ENCODE results near the gene MAML2.

Gene MAML2

DNA sequence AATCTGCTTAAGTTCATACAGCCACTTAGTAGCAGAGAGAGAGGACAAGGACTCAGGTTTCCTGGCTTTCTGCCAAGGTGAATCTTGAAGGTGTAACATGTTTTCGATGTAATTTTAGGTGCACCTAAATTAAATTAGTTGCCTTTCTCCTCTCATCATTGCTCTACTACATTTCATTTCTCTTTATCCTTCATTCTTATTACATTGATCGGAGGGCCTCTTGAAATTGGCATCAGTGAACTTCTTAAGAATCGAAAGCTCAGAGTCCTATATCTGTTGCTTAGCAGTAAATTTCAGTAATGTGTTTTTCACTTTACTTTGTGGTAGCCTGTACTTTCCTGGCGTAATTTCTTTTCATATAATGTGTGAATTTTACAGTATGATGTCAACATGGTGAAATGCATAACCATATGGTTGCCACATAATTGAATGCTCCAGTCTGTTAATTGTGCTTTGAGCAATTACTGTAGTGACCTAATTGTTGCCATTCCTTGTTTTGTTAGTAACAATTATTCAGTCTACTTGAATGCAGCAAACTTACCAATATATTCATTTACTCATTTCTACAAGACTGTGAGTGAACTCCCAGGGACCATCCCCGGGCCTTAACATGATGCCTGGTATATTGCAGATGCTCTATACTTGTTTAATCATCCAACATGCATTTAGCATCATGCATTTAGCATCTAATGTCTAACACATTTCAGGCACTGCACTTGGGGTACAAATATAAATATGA, 138.1 kb downstream of the MAML2 start:
- no peak for TF ChIP-seq GATA2 (IDR thresholded peaks at IDR 0.05; ENCODE audit: low read depth, low read length)
- no peak for TF ChIP-seq GATA3 (IDR thresholded peaks at IDR 0.05; ENCODE audit: low read depth, low read length)

DNA sequence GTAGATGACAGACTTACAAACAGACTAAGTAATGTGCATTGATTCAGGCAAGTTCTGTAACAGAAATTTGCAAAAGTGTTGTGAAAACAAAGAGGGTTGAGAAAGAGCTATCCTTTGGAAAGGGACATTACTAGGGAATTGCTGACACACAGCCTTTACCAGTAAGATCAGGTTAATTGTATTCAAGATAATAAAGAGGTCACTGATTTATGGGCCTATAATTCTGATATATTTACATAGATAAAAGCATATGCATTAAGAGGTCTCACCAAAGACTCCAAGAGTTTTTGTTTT, 138.7 kb downstream of the MAML2 start:
- no peak for TF ChIP-seq GATA2 (IDR thresholded peaks at IDR 0.05; ENCODE audit: low read depth, low read length)
- no peak for TF ChIP-seq GATA3 (IDR thresholded peaks at IDR 0.05; ENCODE audit: low read depth, low read length)

DNA sequence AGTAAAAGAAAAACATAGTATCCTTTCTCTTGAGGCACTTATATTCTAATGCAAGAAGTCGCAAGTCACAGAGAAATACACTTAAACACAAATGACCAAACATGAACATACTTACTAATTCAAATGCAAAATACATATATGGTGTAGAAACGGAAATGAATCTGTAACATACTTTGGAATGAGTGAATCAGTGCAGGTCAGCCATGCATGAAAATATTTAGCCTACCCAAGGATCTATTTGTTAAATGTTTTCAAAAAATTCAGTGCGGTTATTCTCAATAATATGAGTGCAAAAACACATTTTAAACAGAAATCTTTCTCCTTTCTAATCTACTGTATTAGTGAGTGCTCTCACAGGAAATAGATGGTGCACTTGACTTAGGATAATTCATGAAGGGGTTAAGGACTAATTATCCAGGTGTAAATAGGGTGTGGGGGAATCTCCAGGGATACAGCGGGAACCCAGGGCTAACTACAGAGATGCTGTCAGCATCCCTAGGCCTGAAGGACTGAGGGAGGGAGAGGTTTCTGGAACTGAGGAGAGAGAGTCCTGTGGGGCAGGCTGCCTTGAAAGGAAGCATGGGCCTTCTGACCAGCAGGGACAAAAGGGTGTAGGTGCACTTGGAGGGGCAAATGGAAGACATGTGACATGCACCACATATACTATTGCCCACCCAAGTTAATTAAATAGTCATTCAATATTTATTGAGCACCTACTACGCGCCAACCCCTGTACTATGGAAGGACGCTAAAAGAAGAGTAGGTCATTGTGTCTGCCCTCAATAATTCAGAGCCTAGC, 139.2 kb downstream of the MAML2 start:
- TF ChIP-seq GATA2 (IDR thresholded peaks at IDR 0.05; ENCODE audit: low read depth, low read length), result no peak
- TF ChIP-seq GATA3 (IDR thresholded peaks at IDR 0.05; ENCODE audit: low read depth, low read length), result no peak

DNA sequence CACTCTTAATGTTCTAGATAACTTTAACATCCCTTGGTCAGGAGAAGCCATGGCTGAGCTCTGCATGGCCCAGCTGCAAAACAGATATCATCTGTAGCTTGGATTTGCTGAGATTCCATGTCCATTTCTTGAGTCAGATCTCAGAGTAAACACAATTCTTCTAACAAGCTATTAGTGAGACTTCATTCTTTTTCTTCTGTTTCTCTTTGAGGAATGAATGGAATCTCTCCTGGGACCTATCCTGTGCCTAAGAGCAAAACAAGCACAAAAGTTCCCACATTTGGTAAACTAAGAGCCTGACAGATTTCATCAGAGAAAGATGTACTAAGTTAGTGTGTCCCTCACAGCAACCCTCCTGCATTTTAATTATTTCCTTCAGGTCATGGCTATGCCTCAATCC, 142.8 kb downstream of the MAML2 start:
- TF ChIP-seq GATA2 (IDR thresholded peaks at IDR 0.05; ENCODE audit: low read depth, low read length) (no peak), GATA3 (IDR thresholded peaks at IDR 0.05; ENCODE audit: low read depth, low read length) (no peak)

DNA sequence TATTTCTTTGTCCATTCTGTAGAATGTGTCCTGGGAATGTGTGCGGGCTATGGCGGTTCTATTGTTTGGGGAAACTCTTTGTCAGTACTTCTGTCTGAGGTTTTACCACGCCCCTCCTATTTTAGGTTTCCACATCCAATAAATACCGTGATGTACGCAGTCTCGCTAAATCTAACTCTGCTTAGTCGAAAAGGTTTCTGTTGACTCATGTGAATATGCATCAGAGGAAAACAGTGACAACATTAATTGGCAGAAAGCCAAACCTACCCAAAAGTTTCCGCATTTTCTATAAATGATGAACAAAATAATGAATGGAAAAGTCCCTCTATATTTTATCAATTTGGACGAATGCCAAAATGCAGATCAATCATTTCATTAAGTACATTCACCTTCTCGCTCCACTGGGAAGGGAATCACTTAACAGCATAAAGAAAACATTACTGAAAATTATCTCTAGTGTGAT, 143.4 kb downstream of the MAML2 start:
- TF ChIP-seq GATA2 (IDR thresholded peaks at IDR 0.05; ENCODE audit: low read depth, low read length) (no peak), GATA3 (IDR thresholded peaks at IDR 0.05; ENCODE audit: low read depth, low read length) (no peak)

DNA sequence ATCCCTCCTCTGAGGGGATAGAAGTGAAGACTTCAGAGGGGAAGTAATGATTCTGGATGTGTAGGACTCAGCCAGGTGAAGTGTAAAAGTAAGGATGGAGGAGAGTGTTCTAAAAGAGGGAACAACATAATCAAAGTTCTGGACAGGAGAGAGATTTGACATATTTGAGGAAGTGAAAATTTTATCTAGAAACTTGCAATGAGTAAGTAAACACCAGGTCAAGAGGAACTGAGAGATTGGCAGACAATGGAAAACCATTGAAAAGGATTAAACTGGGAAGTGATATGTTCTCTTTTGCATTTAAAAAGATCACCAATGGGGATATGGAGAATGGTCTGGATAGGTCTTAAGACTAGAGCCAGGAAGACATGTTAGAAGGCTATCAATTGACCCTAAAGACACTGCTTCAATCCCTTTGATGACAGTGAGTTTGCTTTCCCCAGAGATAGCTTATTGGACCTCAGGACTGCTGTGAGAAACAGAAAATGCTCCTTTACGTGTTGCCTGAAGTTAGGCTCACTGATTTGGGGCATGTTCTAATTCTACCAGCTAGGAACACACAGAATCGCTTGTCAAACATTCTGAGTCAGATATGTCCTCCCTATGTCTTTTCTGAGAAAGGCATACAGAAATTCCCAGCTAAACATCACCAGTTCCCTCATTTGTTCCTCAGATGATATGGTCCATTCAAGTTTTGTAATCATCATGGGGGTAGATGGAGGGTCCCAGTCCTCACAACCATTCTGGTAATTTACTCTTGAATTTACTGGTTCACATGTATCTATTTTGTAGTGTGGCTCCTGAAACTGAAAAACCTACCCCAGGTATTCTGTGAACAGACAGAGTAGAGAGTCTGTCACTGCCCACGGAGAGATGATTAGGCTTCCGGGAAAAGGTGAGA, 144.9 kb downstream of the MAML2 start:
- no peak for TF ChIP-seq GATA3 (IDR thresholded peaks at IDR 0.05; ENCODE audit: low read depth, low read length)
- TF ChIP-seq GATA2 (IDR thresholded peaks at IDR 0.05; ENCODE audit: low read depth, low read length), result no peak

DNA sequence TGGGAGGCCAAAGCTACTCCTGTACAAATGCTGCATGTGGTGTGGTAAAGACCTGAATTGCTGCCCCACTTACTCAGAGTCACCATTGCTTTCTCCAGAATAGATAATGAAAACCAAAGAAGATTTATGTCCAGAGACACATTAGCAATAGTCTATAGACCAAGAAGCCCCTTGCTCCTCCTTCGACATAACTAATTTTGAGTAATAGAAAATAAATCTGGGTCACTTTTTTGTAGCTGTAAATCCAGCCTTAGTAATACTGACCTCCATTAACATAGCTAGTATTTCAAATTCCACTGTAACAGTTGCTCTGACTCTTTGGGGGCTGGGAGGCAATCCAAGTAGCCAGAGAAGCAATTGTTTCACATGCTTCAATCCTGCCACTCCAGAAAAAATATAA, 145.9 kb downstream of the MAML2 start:
- no peak for TF ChIP-seq GATA3 (IDR thresholded peaks at IDR 0.05; ENCODE audit: low read depth, low read length)
- no peak for TF ChIP-seq GATA2 (IDR thresholded peaks at IDR 0.05; ENCODE audit: low read depth, low read length)

DNA sequence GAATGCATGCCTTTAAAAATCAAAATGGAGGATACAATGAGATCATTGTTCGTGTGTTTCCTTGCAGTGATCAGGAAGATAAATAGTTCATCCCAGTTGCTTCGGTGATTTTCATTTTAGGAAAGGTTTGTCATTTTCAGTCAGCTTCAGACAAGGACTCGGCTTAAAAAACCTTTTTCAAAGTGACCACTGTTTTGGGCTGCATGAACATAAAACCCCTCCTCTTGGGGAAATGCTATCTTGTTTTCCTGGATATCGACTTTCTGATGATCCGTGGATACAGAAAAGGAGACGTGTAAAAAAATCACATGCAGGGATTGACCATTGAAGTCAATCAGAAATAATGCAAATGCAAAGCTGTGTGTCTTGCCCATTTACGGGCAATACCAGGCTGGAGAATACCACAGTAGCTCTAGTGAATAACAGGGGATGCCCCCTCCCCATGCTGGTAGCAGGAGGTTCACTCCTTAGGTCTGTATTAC, 146.8 kb downstream of the MAML2 start:
- TF ChIP-seq GATA3 (IDR thresholded peaks at IDR 0.05; ENCODE audit: low read depth, low read length), result no peak
- TF ChIP-seq GATA2 (IDR thresholded peaks at IDR 0.05; ENCODE audit: low read depth, low read length), result no peak

DNA sequence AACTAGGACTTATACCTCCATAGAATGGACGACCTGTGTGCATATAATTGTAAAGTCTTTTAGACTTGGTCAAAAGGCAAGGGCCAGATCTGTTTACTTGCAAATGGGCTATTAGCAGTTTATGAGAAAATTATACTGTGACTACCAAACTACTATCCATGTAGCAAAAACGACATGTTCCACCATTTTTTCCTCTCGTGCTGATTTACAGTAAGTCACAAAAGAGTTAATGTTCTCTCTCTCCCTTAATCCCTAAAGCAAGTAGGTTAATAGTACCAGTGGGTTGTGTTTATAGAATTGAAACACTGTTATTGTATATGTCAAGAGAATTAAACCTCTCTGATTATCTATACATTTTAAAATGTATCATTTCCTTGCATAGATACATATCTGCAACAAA, 147.3 kb downstream of the MAML2 start:
- no peak for TF ChIP-seq GATA3 (IDR thresholded peaks at IDR 0.05; ENCODE audit: low read depth, low read length)
- TF ChIP-seq GATA2 (IDR thresholded peaks at IDR 0.05; ENCODE audit: low read depth, low read length), result no peak

DNA sequence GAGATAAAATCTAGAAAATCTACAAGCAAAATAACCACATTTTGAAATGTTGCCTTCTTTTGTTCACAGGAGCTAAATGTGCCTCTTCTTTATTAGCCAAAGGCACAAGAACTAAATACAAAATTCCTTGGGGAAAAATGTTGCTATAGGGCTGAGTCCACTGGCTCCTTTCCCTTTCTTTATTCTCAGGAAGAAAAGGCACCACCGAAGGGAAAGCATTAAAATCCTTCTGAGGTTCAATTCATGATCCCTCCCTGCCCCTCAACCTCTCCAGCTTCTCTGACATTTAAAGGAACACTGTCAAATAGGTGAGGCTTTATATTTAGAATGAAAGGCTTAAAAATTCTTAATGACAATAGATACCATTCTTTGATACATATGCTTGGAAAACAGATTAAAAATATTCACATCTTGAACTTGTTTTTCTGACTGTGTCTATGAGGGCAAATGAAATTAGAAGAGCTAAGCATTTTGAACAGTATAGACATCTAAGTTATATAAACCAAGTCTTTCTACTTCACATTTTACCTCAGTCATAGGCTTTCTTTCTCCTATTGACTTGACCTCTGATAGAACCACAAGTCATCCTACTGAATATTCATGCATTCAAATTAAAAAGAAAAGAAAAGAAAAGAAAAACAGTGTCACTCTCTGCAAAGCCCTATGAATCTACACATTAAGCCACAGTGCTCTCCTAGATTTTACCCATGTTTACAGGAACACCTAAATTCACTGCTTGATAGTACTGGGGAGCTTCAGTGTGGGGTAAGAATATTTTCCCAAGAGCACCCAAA, 148.2 kb downstream of the MAML2 start:
- TF ChIP-seq GATA3 (IDR thresholded peaks at IDR 0.05; ENCODE audit: low read depth, low read length), result no peak
- no peak for TF ChIP-seq GATA2 (IDR thresholded peaks at IDR 0.05; ENCODE audit: low read depth, low read length)

DNA sequence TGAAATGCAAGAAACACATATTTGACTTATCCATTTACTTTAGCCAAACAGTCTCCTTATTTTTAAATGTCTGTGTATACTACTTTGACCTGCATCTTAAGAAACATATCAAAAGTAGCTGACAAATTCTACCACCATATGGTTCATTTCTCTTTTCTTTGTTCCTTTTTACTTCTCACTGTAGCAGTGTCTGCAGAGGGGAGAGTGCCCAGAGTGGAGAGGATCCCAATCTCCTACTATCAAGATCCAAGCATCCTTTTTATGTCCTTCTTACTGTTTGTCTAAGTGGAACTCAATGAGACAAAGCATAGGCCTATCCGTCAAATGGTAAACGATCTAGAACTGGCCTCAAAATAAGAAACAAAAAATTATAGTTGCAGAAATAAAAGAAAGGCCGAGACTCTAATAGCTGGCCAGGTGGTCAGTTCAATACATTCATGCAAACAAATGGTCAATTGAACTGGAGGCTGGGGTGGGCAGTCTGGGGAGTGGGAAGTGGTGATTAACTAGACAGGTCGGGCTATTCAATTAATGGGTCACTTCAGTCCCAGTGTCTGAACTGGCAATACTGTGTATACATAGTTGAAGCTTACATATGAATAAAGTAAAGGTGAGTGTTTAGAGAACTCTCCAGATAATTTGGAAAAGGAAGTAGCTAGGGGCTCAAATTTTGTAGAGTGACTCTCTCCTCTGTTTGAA, 149.1 kb downstream of the MAML2 start:
- TF ChIP-seq GATA3 (IDR thresholded peaks at IDR 0.05; ENCODE audit: low read depth, low read length) (no peak), GATA2 (IDR thresholded peaks at IDR 0.05; ENCODE audit: low read depth, low read length) (no peak)

DNA sequence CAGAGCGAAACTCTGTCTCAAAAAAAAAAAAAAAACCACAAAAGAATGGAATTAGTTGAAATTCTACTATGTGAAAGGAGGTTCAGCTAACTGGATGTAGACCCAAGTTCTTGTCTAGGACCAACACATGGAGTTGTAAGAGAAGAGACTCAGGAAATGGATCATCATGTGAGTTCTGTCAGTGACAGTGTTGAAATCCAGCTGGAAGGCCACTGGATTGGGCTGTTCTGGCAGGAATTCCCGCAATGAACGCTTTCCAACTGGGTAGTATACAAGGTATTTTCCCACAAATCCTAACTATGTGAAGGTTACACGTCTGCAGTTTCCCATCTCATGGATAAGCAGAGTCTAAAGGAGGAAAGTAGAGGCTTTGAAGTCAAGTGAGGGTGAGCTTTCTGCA, 151.2 kb downstream of the MAML2 start:
- TF ChIP-seq GATA3 (IDR thresholded peaks at IDR 0.05; ENCODE audit: low read depth, low read length) (no peak), GATA2 (IDR thresholded peaks at IDR 0.05; ENCODE audit: low read depth, low read length) (no peak)

DNA sequence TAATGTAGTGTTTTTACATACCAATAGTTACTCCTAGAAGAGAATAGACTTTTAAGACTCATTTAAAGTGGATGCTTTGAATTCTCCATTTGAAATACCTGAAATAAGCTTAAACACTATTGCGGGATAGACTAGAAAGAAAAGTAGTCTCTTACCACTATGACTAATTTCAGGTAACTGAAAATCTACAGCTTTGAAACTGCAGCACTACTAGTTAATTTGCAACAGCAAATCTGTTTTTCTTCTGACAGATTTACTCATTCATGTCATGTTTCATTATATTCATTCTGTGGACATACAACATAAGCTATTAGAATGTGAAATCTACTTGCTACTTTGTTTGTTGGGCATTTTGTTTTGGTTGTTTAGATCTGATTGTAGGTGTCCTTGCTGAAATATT, 153.6 kb downstream of the MAML2 start:
- TF ChIP-seq GATA3 (IDR thresholded peaks at IDR 0.05; ENCODE audit: low read depth, low read length) (no peak), GATA2 (IDR thresholded peaks at IDR 0.05; ENCODE audit: low read depth, low read length) (no peak)
